GM18870 (cell line): ENCODE results near the gene ABHD12B.
"Not testable (repeated sequence)": the region's sequence is repeated elsewhere in the genome, so short reads cannot be mapped to it uniquely, and the experiment has no call there.

ENCODE experiments used
- ATAC-seq: cut with Tn5 transposase; IDR thresholded peaks from one replicate; pipeline ENCODE4 v1.9.1; 2021; ENCODE audit warnings: moderate library complexity; ENCODE audit not compliant: unreplicated experiment

The ABHD12B gene

DNA sequence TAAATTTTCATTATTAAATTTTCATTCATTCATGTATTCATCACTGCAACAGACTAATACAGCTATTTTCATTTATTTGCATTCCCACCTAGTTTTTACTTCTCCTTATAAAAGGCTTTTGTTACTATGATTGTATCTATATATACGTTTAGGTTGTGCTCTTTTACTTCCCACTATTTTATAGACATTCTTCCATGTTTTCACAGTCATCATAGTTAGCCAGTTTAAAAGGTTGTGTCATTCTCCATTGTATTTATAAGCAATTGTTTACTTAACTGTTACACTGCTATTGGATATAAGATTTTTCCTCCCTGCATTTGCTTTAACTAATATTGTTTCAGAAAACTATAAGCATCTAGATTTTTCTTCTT, 12.0 kb downstream of the ABHD12B start:
- no peak for ATAC-seq

DNA sequence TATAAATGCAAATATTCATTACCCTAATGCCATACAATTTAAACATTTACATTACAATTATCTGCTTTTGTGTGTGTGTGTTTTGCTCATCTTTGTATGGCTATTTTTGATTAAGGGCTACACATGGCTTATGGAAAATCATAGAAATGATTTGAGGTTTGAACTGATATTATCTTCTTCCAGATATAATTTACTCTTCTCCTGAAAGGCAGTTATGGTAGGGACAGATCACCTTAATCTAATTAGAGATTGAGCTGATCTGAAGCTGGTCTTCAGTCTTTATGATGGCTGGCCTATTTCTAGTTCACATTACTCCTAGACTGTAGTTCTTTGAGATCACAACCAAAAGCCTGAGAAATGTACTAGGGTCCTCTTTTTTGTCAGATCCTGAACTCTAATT, 15.6 kb downstream of the ABHD12B start:
- no peak for ATAC-seq

DNA sequence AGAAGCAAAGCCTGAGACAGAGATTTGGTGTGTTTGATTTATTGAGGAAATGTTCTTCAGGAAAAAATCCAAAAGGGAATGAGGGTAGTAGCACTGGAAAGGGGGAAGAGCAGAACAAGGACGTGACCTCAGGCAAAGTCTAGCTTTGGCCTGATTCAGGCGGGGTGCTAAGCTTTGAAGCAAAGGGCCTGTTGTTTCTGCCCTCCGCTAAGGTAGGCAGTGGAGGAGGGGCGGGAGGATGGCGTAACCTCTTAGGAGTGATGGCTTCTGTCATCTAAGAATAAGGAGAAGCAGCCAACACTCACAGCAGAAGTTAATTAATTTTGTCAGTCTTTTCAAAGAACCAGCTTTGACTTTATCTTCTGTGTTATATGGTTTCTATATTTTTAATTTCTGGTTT, 20.4 kb downstream of the ABHD12B start:
- ATAC-seq: no peak

- not testable (repeated sequence) for ATAC-seq
Observed at GRCh38 chr14:50896421-50896820, 24.6 kb downstream of the ABHD12B start.

DNA sequence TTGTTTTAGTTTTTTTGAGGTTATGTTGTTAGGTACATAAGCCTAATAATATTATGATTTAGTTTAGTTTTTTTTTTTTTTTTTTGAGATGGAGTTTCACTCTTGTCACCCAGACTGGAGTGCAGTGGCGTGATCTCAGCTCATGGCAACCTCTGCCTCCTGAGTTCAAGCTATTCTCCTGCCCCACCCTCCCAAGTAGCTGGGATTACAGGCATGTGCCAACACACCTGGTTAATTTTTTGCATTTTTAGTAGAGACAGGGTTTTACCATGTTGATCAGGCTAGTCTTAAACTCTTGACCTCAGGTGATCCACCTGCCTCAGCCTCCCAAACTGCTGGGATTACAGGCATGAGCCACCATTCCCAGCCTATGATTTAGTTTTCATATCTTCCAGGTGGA, 25.2 kb downstream of the ABHD12B start:
- not testable (repeated sequence) for ATAC-seq

- no peak for ATAC-seq
Observed at GRCh38 chr14:50897658-50898175, 25.9 kb downstream of the ABHD12B start.

GRCh38 chr14:50901361-50901760, 29.5 kb downstream of the ABHD12B start:
- ATAC-seq: no peak

- ATAC-seq: no peak
Observed at GRCh38 chr14:50904719-50905118, 32.9 kb downstream of the ABHD12B start.

GRCh38 chr14:50906326-50907065, 34.6 kb downstream of the ABHD12B start:
- no peak for ATAC-seq

- ATAC-seq: no peak
Observed at GRCh38 chr14:50910495-50911420, 38.9 kb downstream of the ABHD12B start.

GRCh38 chr14:50917449-50917848, 45.6 kb downstream of the ABHD12B start:
- no peak for ATAC-seq

DNA sequence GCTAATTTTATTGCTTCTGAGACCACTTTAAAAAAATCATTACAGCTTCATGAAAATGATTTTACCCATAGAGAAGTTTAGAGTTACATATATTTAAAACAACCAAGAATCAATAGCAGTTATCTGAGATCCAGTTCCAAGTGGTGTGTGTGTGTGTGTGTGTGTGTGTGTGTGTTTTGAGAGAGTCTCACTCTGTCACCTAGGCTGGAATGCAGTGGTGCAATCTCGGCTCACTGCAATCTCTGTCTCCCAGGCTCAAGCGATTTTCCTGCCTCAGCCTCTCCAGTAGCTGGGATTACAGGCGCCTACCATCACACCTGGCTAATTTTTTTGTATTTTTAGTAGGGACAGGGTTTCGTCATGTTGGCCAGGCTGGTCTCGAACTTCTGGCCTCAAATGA, 47.7 kb downstream of the ABHD12B start:
- ATAC-seq: not testable (repeated sequence)

DNA sequence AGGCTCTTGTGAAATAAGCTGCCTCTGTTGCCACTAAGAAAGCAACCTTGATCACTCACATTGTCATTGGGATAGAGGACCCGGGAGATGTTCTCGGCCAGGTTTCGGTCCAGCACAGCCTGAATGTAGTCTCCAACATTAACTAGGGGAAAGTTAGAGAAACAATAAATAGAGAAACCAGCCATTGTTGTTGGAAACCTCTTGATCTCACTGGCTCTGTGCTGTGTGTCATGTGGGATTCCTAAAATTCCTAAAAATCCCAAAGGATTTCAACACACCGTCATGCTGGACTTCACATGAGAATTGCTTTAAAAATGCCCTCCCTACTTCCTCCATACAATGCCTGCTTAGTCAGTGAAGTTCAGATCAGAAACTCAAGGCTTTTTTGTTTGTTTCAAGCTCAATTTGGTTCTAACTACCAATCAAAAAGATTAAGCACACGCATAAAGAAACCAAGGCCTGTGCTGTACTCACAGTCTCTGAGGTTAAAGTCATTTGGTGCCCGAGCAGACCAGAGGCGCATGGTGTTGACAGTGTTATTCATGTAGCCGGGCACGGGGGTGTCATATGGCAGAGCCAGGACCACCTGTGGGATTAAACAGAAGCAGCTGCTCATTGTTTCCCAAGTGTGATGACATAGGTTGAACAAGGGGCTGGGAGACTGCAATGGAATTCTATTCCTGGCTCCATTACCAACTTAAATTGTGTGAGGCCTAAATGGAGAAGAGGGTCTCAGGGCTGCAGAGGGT, 48.8 kb downstream of the ABHD12B start:
- ATAC-seq: no peak

GRCh38 chr14:50922803-50923202, 51.0 kb downstream of the ABHD12B start:
- ATAC-seq: no peak

GRCh38 chr14:50924236-50924635, 52.4 kb downstream of the ABHD12B start:
- no peak for ATAC-seq

- ATAC-seq: no peak
Observed at GRCh38 chr14:50924843-50925242, 53.0 kb downstream of the ABHD12B start.

- ATAC-seq: no peak
Observed at GRCh38 chr14:50926851-50927386, 55.1 kb downstream of the ABHD12B start.

GRCh38 chr14:50928002-50928635, 56.3 kb downstream of the ABHD12B start:
- ATAC-seq: no peak

DNA sequence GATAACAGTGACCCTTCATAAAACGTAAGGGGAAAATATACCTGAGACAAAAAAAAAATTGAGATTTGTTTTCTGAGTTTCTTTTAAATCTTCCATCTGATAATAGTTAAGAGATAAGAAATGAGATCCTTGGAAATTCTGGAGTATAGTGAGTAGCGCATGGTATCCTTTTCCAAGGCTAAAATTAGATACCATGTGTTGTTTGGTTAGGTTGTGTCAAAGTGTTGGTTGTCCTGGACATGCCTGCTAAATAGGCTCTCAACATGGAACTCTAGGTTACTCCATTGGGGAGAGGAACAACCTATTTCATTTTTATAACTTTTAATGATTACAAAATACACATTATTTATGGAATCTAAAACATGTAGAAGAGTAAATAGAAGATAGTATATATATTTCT, 57.7 kb downstream of the ABHD12B start:
- no peak for ATAC-seq

DNA sequence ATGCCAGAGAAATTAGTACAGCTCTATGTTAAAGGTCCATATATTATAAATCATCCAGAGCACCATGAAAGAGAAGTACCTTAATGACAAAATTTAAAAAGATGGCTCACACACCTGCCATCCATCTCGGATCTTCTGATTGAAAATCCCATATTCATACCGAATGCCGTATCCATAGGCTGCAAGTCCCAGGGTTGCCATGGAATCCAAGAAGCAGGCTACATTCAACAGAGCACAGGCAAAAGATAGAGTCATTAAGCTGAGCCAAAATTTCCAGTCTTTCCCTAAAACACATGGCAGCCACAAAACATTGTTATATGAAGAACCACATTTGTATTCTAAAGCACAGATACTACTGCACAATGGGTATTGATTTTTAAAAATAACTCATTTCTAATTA, 59.7 kb downstream of the ABHD12B start:
- no peak for ATAC-seq
